OCI-M2 (cell line): ENCODE results near the gene COX20.
"Not testable (repeated sequence)": the region's sequence is repeated elsewhere in the genome, so short reads cannot be mapped to it uniquely, and the experiment has no call there.

Source experiments
- DNase-seq: peaks from one replicate; lab custom pipeline; 2025; ENCODE audit not compliant: unreplicated experiment; lab: John Stamatoyannopoulos, UW

Gene COX20, protein sequence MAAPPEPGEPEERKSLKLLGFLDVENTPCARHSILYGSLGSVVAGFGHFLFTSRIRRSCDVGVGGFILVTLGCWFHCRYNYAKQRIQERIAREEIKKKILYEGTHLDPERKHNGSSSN

GRCh38 chr1:244835276-244836134 is at the start of gene COX20:
COX20 (plus strand) TSS chr1:244835658; CDS start chr1:244835715, 57 bp downstream.
- no peak for DNase-seq

DNA sequence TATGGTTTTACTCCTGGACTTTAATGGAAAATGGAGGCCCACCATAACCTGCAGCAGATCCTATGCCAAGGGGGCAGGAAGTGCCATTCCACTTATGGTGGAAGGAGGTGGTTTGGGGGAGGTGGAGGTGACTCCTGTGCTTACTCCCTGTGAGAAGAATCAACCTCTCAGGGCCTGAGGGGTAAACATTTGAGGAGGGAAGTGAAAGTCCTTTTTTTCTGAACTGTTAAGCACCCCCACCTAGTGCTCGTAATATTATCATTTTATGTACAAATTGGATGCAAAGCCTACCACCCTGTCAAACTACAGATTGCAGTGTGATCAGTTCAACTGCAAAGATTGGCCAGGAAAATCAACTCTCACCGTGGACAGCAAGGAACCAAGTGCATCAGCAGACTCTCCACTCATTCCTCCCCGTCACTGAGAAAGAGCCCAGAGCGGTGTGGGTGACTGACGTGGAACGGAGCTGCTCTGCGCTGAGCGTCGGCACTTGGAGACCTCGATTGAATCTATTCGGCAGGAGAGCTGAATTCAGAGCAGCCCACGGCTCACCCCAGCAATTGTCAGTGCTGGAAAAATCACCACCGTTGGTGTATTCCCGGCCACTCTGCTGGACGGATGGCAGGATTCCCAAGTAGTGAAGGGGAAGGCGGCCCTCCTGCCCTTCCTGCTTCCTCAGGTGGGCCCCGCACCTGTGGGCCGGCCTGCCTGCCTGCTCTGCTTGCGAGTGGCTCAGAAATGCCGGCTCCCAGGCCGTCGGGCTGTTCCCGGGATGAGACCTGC is 46.8 kb upstream of the COX20 start:
- no peak for DNase-seq

GRCh38 chr1:244789276-244789580 is 46.2 kb upstream of the COX20 start:
- DNase-seq: no peak

- no peak for DNase-seq
These were observed 45.7 kb upstream of the COX20 start for GRCh38 chr1:244789731-244790130.

- no peak for DNase-seq
These were observed 44.4 kb upstream of the COX20 start for GRCh38 chr1:244791061-244791460.

DNA sequence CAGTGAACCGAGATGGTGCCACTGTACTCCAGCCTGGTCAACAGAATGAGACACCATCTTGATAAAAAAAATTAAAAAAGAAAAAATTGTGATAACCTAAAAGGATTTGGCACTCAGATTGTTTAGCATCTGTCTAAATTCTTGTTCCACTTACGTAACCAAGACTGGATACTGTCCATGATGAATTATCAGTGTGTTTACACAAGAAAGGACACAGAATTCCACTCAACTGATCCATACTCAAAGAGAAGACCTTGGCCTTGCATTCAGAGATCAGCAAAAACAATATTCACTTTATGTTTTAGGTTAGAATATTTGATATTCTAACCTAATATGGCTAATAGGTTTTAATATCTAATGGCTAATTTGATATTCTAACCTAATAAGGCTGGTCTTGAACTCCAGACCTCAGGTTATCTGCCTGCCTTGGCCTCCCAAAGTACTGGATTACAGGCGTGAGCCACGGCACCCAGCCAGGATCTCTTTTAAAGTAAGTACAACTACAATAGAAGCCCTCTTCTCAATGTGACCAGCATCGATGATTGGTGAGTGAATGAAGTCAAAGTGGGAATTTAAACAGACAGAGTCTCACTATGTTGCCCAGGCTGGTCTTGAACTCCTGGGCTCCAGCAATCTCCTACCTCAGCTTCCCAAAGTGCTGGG is 43.1 kb upstream of the COX20 start:
- no peak for DNase-seq

- DNase-seq: no peak
These were observed 41.4 kb upstream of the COX20 start for GRCh38 chr1:244794071-244794470.

GRCh38 chr1:244794516-244794915 is 40.9 kb upstream of the COX20 start:
- DNase-seq: not testable (repeated sequence)

DNA sequence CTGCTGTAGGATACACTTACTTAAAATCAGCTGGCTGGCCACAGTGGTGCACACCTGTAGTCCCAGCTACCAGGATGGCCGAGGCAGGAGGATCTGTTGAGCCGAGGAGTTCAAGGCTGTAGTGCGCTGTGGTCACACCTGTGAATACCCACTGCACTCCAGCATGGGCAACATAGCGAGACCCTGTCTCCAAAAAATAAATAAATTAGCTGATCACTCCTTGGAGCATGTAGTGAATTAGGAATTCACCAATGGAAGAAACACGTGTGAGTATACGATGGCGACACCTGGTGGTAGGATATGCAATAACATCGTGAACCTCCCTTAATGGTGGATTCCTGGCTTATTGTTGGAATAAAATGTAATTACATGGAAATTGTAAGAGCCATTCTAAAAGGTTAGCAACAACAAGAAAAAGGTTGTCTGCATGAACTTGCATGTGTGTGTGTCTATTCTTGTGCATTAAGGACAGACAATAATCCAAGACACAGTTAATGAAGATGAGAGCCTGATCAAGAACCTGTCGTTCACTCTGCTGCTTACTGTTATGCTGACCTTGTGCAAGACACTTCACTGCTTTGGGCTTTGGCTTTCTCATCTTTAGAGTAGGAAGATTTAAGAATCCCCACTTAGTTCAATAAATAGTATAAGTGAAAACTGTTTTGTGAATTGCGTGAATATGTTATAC is 38.6 kb upstream of the COX20 start:
- DNase-seq: no peak

- no peak for DNase-seq
These were observed 34.6 kb upstream of the COX20 start for GRCh38 chr1:244800821-244801220.

- DNase-seq: no peak
These were observed 34.2 kb upstream of the COX20 start for GRCh38 chr1:244801246-244801645.

- DNase-seq: no peak
These were observed 33.4 kb upstream of the COX20 start for GRCh38 chr1:244802041-244802440.

DNA sequence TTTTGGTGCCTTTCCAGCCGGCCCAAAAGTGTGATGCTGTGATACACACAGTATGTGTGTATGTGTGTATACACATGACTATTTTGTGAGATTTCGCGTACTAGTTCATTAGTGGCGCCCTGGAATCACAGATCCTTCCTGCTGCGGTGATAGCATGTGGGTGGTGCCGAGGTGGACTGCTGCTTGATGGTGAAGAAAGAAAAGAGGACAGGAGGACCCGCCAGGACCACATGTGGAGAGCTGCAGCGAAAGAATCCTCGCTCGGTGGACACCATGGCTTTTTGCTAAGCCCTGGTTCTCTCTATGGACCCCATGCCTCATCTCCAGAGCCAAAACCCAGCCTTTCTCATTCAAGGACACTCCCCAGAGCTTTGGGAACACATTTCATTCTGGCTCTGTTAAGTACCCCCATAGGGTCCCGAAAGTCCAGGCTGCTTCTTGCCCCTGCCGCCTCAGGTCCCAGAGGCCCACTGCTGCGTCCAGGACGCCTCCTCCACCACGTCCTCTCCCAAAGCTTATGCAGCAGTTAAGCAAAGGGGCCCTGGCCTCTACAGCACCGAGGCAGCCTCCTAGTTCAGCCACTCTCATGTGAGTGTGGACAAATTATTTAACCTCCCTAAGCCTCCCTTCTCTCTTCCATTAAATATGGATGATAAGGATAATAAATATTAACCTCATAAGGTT is 32.8 kb upstream of the COX20 start:
- no peak for DNase-seq

- DNase-seq: no peak
These were observed 30.6 kb upstream of the COX20 start for GRCh38 chr1:244804841-244805240.

- no peak for DNase-seq
These were observed 28.3 kb upstream of the COX20 start for GRCh38 chr1:244807138-244807537.

GRCh38 chr1:244810221-244810620 is 25.2 kb upstream of the COX20 start:
- DNase-seq: no peak

DNA sequence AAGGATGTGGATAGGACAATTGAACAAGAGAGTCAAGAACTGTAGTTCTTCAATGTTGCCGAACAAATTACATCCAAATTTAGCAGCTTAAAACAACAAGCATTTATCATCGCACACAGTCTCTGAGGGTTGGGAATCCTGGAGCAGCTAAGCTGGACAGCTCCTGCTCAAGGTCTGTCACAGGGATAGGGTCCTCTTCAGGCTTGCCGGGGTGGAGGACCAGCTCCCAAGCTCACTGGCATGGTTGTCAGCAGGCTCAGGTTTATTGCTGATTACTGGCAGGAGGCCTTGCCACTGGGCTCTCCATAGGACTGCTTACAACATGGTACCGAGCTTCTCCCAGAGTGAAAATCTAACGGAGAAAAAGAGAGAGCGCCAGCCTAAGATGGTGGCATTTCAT is 22.1 kb upstream of the COX20 start:
- DNase-seq: no peak

GRCh38 chr1:244815600-244816099 is 19.8 kb upstream of the COX20 start:
- DNase-seq: no peak

- DNase-seq: no peak
These were observed 18.0 kb upstream of the COX20 start for GRCh38 chr1:244817415-244817894.

GRCh38 chr1:244820131-244820530 is 15.3 kb upstream of the COX20 start:
- no peak for DNase-seq
